OCI-LY7 (cell line): ENCODE measurements around the gene SMIM10L1. TPM values are rescaled to one million over a fixed set of nuclear protein-coding genes. Genes with fewer than 3 reads are reported as not detected.
A peak's percentile ranks its signal among the peaks of the same experiment; 100 is the strongest.

ENCODE experiments used
- BruUV-seq: library from RNA; stranded (reverse); fragments of 400-500 nt; replicated peaks from 2 replicates; lab custom pipeline; 2021; lab: Mats Ljungman, UMichigan
- CTCF ChIA-PET: fragments of 300-600 bp; sonication (Branson Sonifier 250); formaldehyde crosslinking; loops from one replicate; lab custom pipeline; 2022; ENCODE audit warnings: antibody characterized with exemption; ENCODE audit not compliant: unreplicated experiment; lab: Charles Lee
- POLR2A ChIA-PET: fragments of 300-600 bp; sonication (Branson Sonifier 250); formaldehyde crosslinking; loops from one replicate; lab custom pipeline; 2022; ENCODE audit warnings: antibody characterized with exemption; lab: Charles Lee
- DNase-seq: peaks from one replicate; pipeline ENCODE4 v3.0.0-alpha.2; 2015; ENCODE audit warnings: low spot score
- H2AFZ ChIP-seq: fragments of 200-600 bp; sonication (generic), shearing (Covaris generic); 2 replicates; pipeline ENCODE4 v1.6.1; 2014; ENCODE audit warnings: mild to moderate bottlenecking, antibody characterized with exemption, low read length, moderate library complexity
- H3K27ac ChIP-seq: fragments of 200-600 bp; sonication (generic); 2 replicates; pipeline ENCODE4 v1.5.1; 2014; ENCODE audit warnings: mixed run types, low read depth, mild to moderate bottlenecking, moderate library complexity, low read length, inconsistent platforms; ENCODE audit not compliant: poor library complexity, severe bottlenecking
- H3K36me3 ChIP-seq: fragments of 200-600 bp; sonication (generic); 2 replicates; pipeline ENCODE4 v1.6.1; 2014; ENCODE audit warnings: mild to moderate bottlenecking, antibody characterized with exemption, low read length, moderate library complexity, mixed read lengths; ENCODE audit not compliant: insufficient read depth
- H3K4me1 ChIP-seq: fragments of 200-600 bp; sonication (generic); 2 replicates; pipeline ENCODE4 v1.5.1; 2014; ENCODE audit warnings: mild to moderate bottlenecking, low read length; ENCODE audit not compliant: insufficient read depth, poor library complexity, severe bottlenecking
- H3K4me2 ChIP-seq: fragments of 200-600 bp; sonication (generic); 2 replicates; pipeline ENCODE4 v1.6.1; 2014; ENCODE audit warnings: mild to moderate bottlenecking, low read length
- H3K4me3 ChIP-seq: fragments of 200-600 bp; sonication (generic); 2 replicates; pipeline ENCODE4 v1.5.1; 2014; ENCODE audit warnings: mild to moderate bottlenecking, low read depth, low read length; ENCODE audit not compliant: poor library complexity, severe bottlenecking
- H3K79me2 ChIP-seq: fragments of 200-600 bp; sonication (generic); 2 replicates; pipeline ENCODE4 v1.6.1; 2016; ENCODE audit warnings: low read depth, mild to moderate bottlenecking, low read length, moderate library complexity, mixed read lengths; ENCODE audit not compliant: insufficient read depth
- H3K9me2 ChIP-seq: fragments of 200-600 bp; sonication (generic); 2 replicates; pipeline ENCODE4 v1.6.1; 2016; ENCODE audit warnings: mild to moderate bottlenecking, low read length, mixed read lengths; ENCODE audit not compliant: insufficient read depth
- H3K9me3 ChIP-seq: fragments of 200-600 bp; sonication (generic); 2 replicates; pipeline ENCODE4 v1.6.1; 2014; ENCODE audit warnings: mild to moderate bottlenecking, mixed run types, low read length, mixed read lengths
- H4K20me1 ChIP-seq: fragments of 200-600 bp; sonication (generic); 2 replicates; pipeline ENCODE4 v1.6.1; 2014; ENCODE audit warnings: mild to moderate bottlenecking, antibody characterized with exemption, low read length, moderate library complexity, mixed read lengths; ENCODE audit not compliant: insufficient read depth
- EZH2phosphoT487 ChIP-seq: fragments of 200-600 bp; sonication (generic); IDR thresholded peaks from 2 replicates; pipeline ENCODE4 v1.6.1; 2018; ENCODE audit warnings: low read depth, borderline replicate concordance, mild to moderate bottlenecking, mixed run types, antibody characterized with exemption, low read length, moderate library complexity, mixed read lengths
- intact Hi-C: fragments of 100-400 bp; cut with micrococcal nuclease; formaldehyde crosslinking; loops from one replicate; pipeline ENCODE4 v1.10.0; 2022; ENCODE audit not compliant: unreplicated experiment
- total RNA-seq, 2 experiments: library from RNA; depleted of rRNA in 1 of 2; stranded (reverse); fragments of >200 nt in 1 of 2; shearing (Covaris generic) in 1 of 2; gene quantifications; 2 replicates each; pipeline ENCODE4 v1.2.3, GENCODE V29; 2014 to 2022
- TF ChIP-seq, protein P1 (sequence below): fragments of 200-600 bp; sonication (generic); conservative IDR thresholded peaks from 2 replicates; pipeline ENCODE4 v1.5.1; 2014; ENCODE audit warnings: mild to moderate bottlenecking, antibody characterized with exemption, low read length, moderate library complexity, mixed read lengths

SMIM10L1 gene
- total RNA-seq, 2 experiments from 2014 or later, result 5.8 to 6.9 TPM

DNA sequence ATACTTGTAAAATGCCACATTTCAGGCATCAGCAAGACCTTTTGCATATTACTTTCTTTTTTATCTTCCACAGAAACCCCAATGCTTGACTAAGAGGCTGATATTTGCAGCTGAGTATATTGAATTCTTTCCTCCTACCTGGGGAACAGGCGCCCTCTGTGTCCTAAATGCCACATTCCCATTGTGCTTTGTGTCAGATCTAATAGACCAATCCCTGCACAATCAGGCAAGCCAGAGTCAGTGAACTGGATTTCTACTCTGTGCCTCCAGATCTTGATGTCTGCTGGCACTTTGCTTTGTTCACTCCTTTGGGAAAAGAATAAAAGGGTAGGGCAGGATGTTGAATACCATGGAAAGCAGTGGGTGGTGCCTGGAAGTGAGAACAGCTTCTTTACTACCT is 38.1 kb downstream of the SMIM10L1 start:
- DNase-seq, result no peak
- ChIA-PET CTCF (no interaction called here), POLR2A (interaction anchor here (0.7 kb wide), 1 partner anchor 62 kb away, joined by 3 read pairs; no protein-coding TSS in a partner anchor)
- Histone ChIP-seq H4K20me1 (no peaks in the 10 kb centered on the region), H3K9me3 (no peaks in the 10 kb centered on the region), H3K27ac (no peak overlapping the region), H3K9me2 (no peaks in the 10 kb centered on the region), H3K4me3 (no peak overlapping the region), H3K4me2 (no peak overlapping the region), H3K4me1 (no peaks in the 10 kb centered on the region), H3K79me2 (no peaks in the 10 kb centered on the region), H2AFZ (no peak overlapping the region), H3K36me3 (no peaks in the 10 kb centered on the region)
- intact Hi-C loops, result no loop called here
- BruUV-seq, result no TSS peak
- TF ChIP-seq, protein P1, sequence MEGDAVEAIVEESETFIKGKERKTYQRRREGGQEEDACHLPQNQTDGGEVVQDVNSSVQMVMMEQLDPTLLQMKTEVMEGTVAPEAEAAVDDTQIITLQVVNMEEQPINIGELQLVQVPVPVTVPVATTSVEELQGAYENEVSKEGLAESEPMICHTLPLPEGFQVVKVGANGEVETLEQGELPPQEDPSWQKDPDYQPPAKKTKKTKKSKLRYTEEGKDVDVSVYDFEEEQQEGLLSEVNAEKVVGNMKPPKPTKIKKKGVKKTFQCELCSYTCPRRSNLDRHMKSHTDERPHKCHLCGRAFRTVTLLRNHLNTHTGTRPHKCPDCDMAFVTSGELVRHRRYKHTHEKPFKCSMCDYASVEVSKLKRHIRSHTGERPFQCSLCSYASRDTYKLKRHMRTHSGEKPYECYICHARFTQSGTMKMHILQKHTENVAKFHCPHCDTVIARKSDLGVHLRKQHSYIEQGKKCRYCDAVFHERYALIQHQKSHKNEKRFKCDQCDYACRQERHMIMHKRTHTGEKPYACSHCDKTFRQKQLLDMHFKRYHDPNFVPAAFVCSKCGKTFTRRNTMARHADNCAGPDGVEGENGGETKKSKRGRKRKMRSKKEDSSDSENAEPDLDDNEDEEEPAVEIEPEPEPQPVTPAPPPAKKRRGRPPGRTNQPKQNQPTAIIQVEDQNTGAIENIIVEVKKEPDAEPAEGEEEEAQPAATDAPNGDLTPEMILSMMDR, result peak; percentile 31; the same call in 1 of the 2 replicates
- no peak for TF ChIP-seq EZH2phosphoT487

Other genes with a start within 250 kb of the SMIM10L1 start
- not detected in 2 replicates for gene PRH2, start 242.0 kb upstream of the SMIM10L1 start, total RNA-seq (2014; rRNA removed; shearing (Covaris generic))
- not detected in 2 replicates for gene PRH2, start 242.0 kb upstream of the SMIM10L1 start, total RNA-seq (2022)
- 2.9 and 4.5 TPM in 2 replicates for gene TAS2R14, start 231.9 kb upstream of the SMIM10L1 start, total RNA-seq (2014; rRNA removed; shearing (Covaris generic))
- 2.4 and 2.8 TPM in 2 replicates for gene TAS2R14, start 231.9 kb upstream of the SMIM10L1 start, total RNA-seq (2022)
- gene TAS2R50, start 184.3 kb upstream of the SMIM10L1 start, total RNA-seq (2014; rRNA removed; shearing (Covaris generic)), result 1.4 and 1.6 TPM in 2 replicates
- 0.76 and 1.4 TPM in 2 replicates for gene TAS2R50, start 184.3 kb upstream of the SMIM10L1 start, total RNA-seq (2022)
- gene TAS2R20, start 172.9 kb upstream of the SMIM10L1 start, total RNA-seq (2014; rRNA removed; shearing (Covaris generic)), result 2.1 and 4.6 TPM in 2 replicates
- gene TAS2R20, start 172.9 kb upstream of the SMIM10L1 start, total RNA-seq (2022), result 1.9 and 2.3 TPM in 2 replicates
- 2.0 and 3.2 TPM in 2 replicates for gene TAS2R19, start 148.6 kb upstream of the SMIM10L1 start, total RNA-seq (2014; rRNA removed; shearing (Covaris generic))
- 2.9 and 3.4 TPM in 2 replicates for gene TAS2R19, start 148.6 kb upstream of the SMIM10L1 start, total RNA-seq (2022)
- gene TAS2R31, start 139.8 kb upstream of the SMIM10L1 start, total RNA-seq (2014; rRNA removed; shearing (Covaris generic)), result 1.3 and 2.2 TPM in 2 replicates
- 3.5 and 4.3 TPM in 2 replicates for gene TAS2R31, start 139.8 kb upstream of the SMIM10L1 start, total RNA-seq (2022)
- gene TAS2R46, start 108.9 kb upstream of the SMIM10L1 start, total RNA-seq (2014; rRNA removed; shearing (Covaris generic)), result 1.3 TPM in 1 of 2 replicates, not detected in the other
- gene TAS2R46, start 108.9 kb upstream of the SMIM10L1 start, total RNA-seq (2022), result 1.4 and 1.6 TPM in 2 replicates
- 3.1 and 4.7 TPM in 2 replicates for gene TAS2R43, start 78.9 kb upstream of the SMIM10L1 start, total RNA-seq (2014; rRNA removed; shearing (Covaris generic))
- gene TAS2R43, start 78.9 kb upstream of the SMIM10L1 start, total RNA-seq (2022), result 3.0 and 3.1 TPM in 2 replicates
- 4.1 and 5.4 TPM in 2 replicates for gene TAS2R30, start 36.5 kb upstream of the SMIM10L1 start, total RNA-seq (2014; rRNA removed; shearing (Covaris generic))
- gene TAS2R30, start 36.5 kb upstream of the SMIM10L1 start, total RNA-seq (2022), result 6.0 and 6.5 TPM in 2 replicates
- not detected in 2 replicates for gene TAS2R42, start 15.7 kb downstream of the SMIM10L1 start, total RNA-seq (2014; rRNA removed; shearing (Covaris generic))
- gene TAS2R42, start 15.7 kb downstream of the SMIM10L1 start, total RNA-seq (2022), result not detected in 2 replicates
- not detected in 2 replicates for gene PRB3, start 98.5 kb downstream of the SMIM10L1 start, total RNA-seq (2014; rRNA removed; shearing (Covaris generic))
- gene PRB3, start 98.5 kb downstream of the SMIM10L1 start, total RNA-seq (2022), result not detected in 2 replicates
- not detected in 2 replicates for gene PRB4, start 139.2 kb downstream of the SMIM10L1 start, total RNA-seq (2014; rRNA removed; shearing (Covaris generic))
- not detected in 2 replicates for gene PRB4, start 139.2 kb downstream of the SMIM10L1 start, total RNA-seq (2022)
- not detected in 2 replicates for gene PRB2, start 224.4 kb downstream of the SMIM10L1 start, total RNA-seq (2014; rRNA removed; shearing (Covaris generic))
- not detected in 2 replicates for gene PRB2, start 224.4 kb downstream of the SMIM10L1 start, total RNA-seq (2022)